A673 (cell line): Measurements from ENCODE around the gene TBC1D2B. TPM values are rescaled to one million over a fixed set of nuclear protein-coding genes. Genes with fewer than 3 reads are reported as not detected.

Source experiments
- BruUV-seq: library from RNA; stranded (reverse); fragments of 400-500 nt; replicated peaks from 2 replicates; lab custom pipeline; 2021; lab: Mats Ljungman, UMichigan
- CTCF ChIA-PET: fragments of 300-600 bp; sonication (Branson Sonifier 250); formaldehyde crosslinking; loops from one replicate; lab custom pipeline; 2022; ENCODE audit warnings: antibody characterized with exemption; lab: Charles Lee
- POLR2A ChIA-PET: fragments of 300-600 bp; sonication (Branson Sonifier 250); formaldehyde crosslinking; loops from one replicate; lab custom pipeline; 2022; ENCODE audit warnings: antibody characterized with exemption; ENCODE audit not compliant: low non-redundant PET; lab: Charles Lee
- DNase-seq: peaks from one replicate; pipeline ENCODE4 v3.0.0-alpha.2; 2015; ENCODE audit warnings: low spot score
- H3K27ac ChIP-seq: fragments of 200-600 bp; sonication (generic); 2 replicates; pipeline ENCODE4 v1.5.1; 2016; ENCODE audit warnings: mixed run types, low read depth, mild to moderate bottlenecking, mixed read lengths, antibody characterized with exemption, low read length; ENCODE audit not compliant: poor library complexity, severe bottlenecking
- H3K27me3 ChIP-seq: fragments of 200-600 bp; sonication (generic); replicated peaks from 2 replicates; pipeline ENCODE4 v1.6.1; 2017; ENCODE audit warnings: mixed run types, low read depth, mild to moderate bottlenecking, mixed read lengths, antibody characterized with exemption, low read length; ENCODE audit not compliant: insufficient read depth, poor library complexity
- H3K36me3 ChIP-seq: fragments of 200-600 bp; sonication (generic); 2 replicates; pipeline ENCODE4 v1.6.1; 2016; ENCODE audit warnings: mixed run types, mild to moderate bottlenecking, mixed read lengths, antibody characterized with exemption, low read length; ENCODE audit not compliant: insufficient read depth, poor library complexity, severe bottlenecking
- H3K4me1 ChIP-seq: fragments of 200-600 bp; sonication (generic); 2 replicates; pipeline ENCODE4 v1.6.1; 2017; ENCODE audit warnings: mixed run types, mild to moderate bottlenecking, mixed read lengths, antibody characterized with exemption, low read length; ENCODE audit not compliant: insufficient read depth, poor library complexity, severe bottlenecking
- H3K4me3 ChIP-seq: fragments of 200-600 bp; sonication (generic); 2 replicates; pipeline ENCODE4 v1.5.1; 2016; ENCODE audit warnings: low read depth, mixed run types, mild to moderate bottlenecking, mixed read lengths, low read length; ENCODE audit not compliant: poor library complexity, severe bottlenecking
- H3K9me3 ChIP-seq: fragments of 200-600 bp; sonication (generic); 2 replicates; pipeline ENCODE4 v1.6.1; 2016; ENCODE audit warnings: mixed run types, low read depth, mild to moderate bottlenecking, mixed read lengths, antibody characterized with exemption, low read length; ENCODE audit not compliant: poor library complexity, severe bottlenecking
- CTCF ChIP-seq: fragments of 300-800, 200-600 bp; sonication (generic); conservative IDR thresholded peaks from 2 replicates; pipeline ENCODE4 v1.5.1; 2017; ENCODE audit warnings: low read depth, mild to moderate bottlenecking, antibody characterized with exemption, low read length, moderate library complexity, mixed read lengths
- EZH2 ChIP-seq: fragments of 200-600 bp; sonication (generic); IDR thresholded peaks from 2 replicates; pipeline ENCODE4 v1.6.1; 2017; ENCODE audit warnings: borderline replicate concordance, low read depth, mild to moderate bottlenecking, mixed read lengths, antibody characterized with exemption, low read length; ENCODE audit not compliant: poor library complexity, severe bottlenecking
- intact Hi-C: fragments of 100-400 bp; cut with micrococcal nuclease; formaldehyde crosslinking; loops from one replicate; pipeline ENCODE4 v1.10.0; 2022; ENCODE audit not compliant: unreplicated experiment
- total RNA-seq: library from RNA; stranded (reverse); gene quantifications from 2 replicates; pipeline ENCODE4 v1.2.3, GENCODE V29; 2021

The TBC1D2B gene
- total RNA-seq, 1 experiment from 2014 or later = 26.0 TPM

GRCh38 chr15:78007211-78007931 lies 70.1 kb downstream of the TBC1D2B start:
- intact Hi-C loops = no loop called here
- DNase-seq = no peak
- no peaks in the 10 kb centered on the region for H3K27me3 ChIP-seq
- H3K36me3 ChIP-seq = peaks cover 31% of the 10 kb centered on the region
- H3K9me3 ChIP-seq = no peaks in the 10 kb centered on the region
- H3K4me3 ChIP-seq = no peak overlapping the region
- POLR2A ChIA-PET = no interaction called here
- no TSS peak for BruUV-seq
- TF ChIP-seq CTCF (no peak), EZH2 (no peak)
- CTCF ChIA-PET = interaction anchor here (0.9 kb wide), 1 partner anchor 554 kb away, joined by 3 read pairs; no protein-coding TSS in a partner anchor
- no peaks in the 10 kb centered on the region for H3K4me1 ChIP-seq
- H3K27ac ChIP-seq = no peak overlapping the region

- ChIA-PET POLR2A (no interaction called here), CTCF (interaction anchor here (0.9 kb wide), 1 partner anchor 554 kb away, joined by 3 read pairs; no protein-coding TSS in a partner anchor)
- intact Hi-C loops = no loop called here
- Histone ChIP-seq H3K4me1 (no peaks in the 10 kb centered on the region), H3K27ac (no peak overlapping the region), H3K36me3 (peaks cover 27% of the 10 kb centered on the region), H3K4me3 (no peak overlapping the region), H3K9me3 (no peaks in the 10 kb centered on the region), H3K27me3 (no peaks in the 10 kb centered on the region)
- DNase-seq = no peak
- BruUV-seq = no TSS peak
- TF ChIP-seq CTCF (no peak), EZH2 (no peak)
These were observed 70.8 kb downstream of the TBC1D2B start for GRCh38 chr15:78006567-78007205.

GRCh38 chr15:78004919-78005634 lies 72.4 kb downstream of the TBC1D2B start:
- CTCF ChIA-PET = no interaction called here
- TF ChIP-seq EZH2 = no peak
- 0 out of 2 replicates have a peak, but pooled peaks have one; percentile 9 for TF ChIP-seq CTCF
- POLR2A ChIA-PET = no interaction called here
- BruUV-seq = no TSS peak
- DNase-seq = peak; percentile 32
- intact Hi-C loops = no loop called here
- no peaks in the 10 kb centered on the region for H3K4me1 ChIP-seq
- no peaks in the 10 kb centered on the region for H3K27me3 ChIP-seq
- H3K27ac ChIP-seq = no peak overlapping the region
- no peaks in the 10 kb centered on the region for H3K9me3 ChIP-seq
- no peak overlapping the region for H3K4me3 ChIP-seq
- peaks cover 21% of the 10 kb centered on the region for H3K36me3 ChIP-seq
